Muscle layer of duodenum (tissue), 2 donors: ENCODE results near the gene HAUS3.

Experiments used
- H3K27ac ChIP-seq: one replicate; pipeline ENCODE4 v1.7.0; 2013; ENCODE audit warnings: mild to moderate bottlenecking, low read length
- H3K27me3 ChIP-seq: one replicate; pipeline ENCODE4 v1.7.0; 2013; ENCODE audit warnings: low read depth, mild to moderate bottlenecking, control low read depth, low read length
- H3K36me3 ChIP-seq, 2 donors: one replicate each; pipeline ENCODE4 v1.7.0; 2013; ENCODE audit warnings: low read length in 2 of 2, control low read depth in 1 of 2, mild to moderate bottlenecking in 1 of 2; ENCODE audit not compliant: insufficient read depth in 2 of 2, control insufficient read depth in 1 of 2
- H3K4me1 ChIP-seq, 2 donors: one replicate each; pipeline ENCODE4 v1.7.0; 2013; ENCODE audit warnings: low read length in 2 of 2, mild to moderate bottlenecking in 2 of 2, control low read depth in 1 of 2, moderate library complexity in 1 of 2; ENCODE audit not compliant: insufficient read depth in 2 of 2, control insufficient read depth in 1 of 2
- H3K4me3 ChIP-seq, 2 donors: one replicate each; pipeline ENCODE4 v1.7.0; 2013; ENCODE audit warnings: low read length in 2 of 2, low read depth in 1 of 2, mild to moderate bottlenecking in 1 of 2
- H3K9me3 ChIP-seq, 2 donors: one replicate each; pipeline ENCODE4 v1.7.0; 2013; ENCODE audit warnings: low read length in 2 of 2, control low read depth in 1 of 2, mild to moderate bottlenecking in 1 of 2; ENCODE audit not compliant: control insufficient read depth in 1 of 2
- donor health status: healthy.

HAUS3 gene

GRCh38 chr4:2252530-2253091 is 10.7 kb upstream of the HAUS3 start:
- Histone ChIP-seq H3K4me3 (no peak overlapping the region), H3K27ac (no peak overlapping the region), H3K4me1 (peaks cover 11 to 27% of the 10 kb centered on the region in 2 donors), H3K27me3 (no peaks in the 10 kb centered on the region), H3K36me3 (peaks cover 23 to 56% of the 10 kb centered on the region in 2 donors), H3K9me3 (no peaks in the 10 kb centered on the region)

- no peak overlapping the region for H3K27ac ChIP-seq
- no peaks in the 10 kb centered on the region for H3K9me3 ChIP-seq
- H3K4me1 ChIP-seq: peaks cover 6 to 21% of the 10 kb centered on the region in 2 donors
- peaks cover 23 to 62% of the 10 kb centered on the region in 2 donors for H3K36me3 ChIP-seq
- H3K4me3 ChIP-seq: no peak overlapping the region
- no peaks in the 10 kb centered on the region for H3K27me3 ChIP-seq
Measured at GRCh38 chr4:2251795-2252529, 10.0 kb upstream of the HAUS3 start.

GRCh38 chr4:2251073-2251794 is 9.3 kb upstream of the HAUS3 start:
- no peaks in the 10 kb centered on the region for H3K27me3 ChIP-seq
- no peaks in the 10 kb centered on the region for H3K9me3 ChIP-seq
- H3K36me3 ChIP-seq: peaks cover 23 to 66% of the 10 kb centered on the region in 2 donors
- H3K27ac ChIP-seq: no peak overlapping the region
- H3K4me3 ChIP-seq: no peak overlapping the region
- H3K4me1 ChIP-seq: peaks cover 4 to 13% of the 10 kb centered on the region in 2 donors

- Histone ChIP-seq H3K9me3 (no peaks in the 10 kb centered on the region), H3K36me3 (peaks cover 23 to 66% of the 10 kb centered on the region in 2 donors), H3K27ac (no peak overlapping the region), H3K4me1 (peaks cover 0 to 7% of the 10 kb centered on the region in 2 donors), H3K4me3 (no peak overlapping the region), H3K27me3 (no peaks in the 10 kb centered on the region)
Measured at GRCh38 chr4:2250357-2251072, 8.6 kb upstream of the HAUS3 start.

- Histone ChIP-seq H3K9me3 (no peaks in the 10 kb centered on the region), H3K4me1 (peaks cover 0 to 8% of the 10 kb centered on the region in 2 donors), H3K27me3 (no peaks in the 10 kb centered on the region), H3K27ac (no peak overlapping the region), H3K4me3 (no peak overlapping the region), H3K36me3 (peaks cover 18 to 65% of the 10 kb centered on the region in 2 donors)
Measured at GRCh38 chr4:2249526-2250356, 7.8 kb upstream of the HAUS3 start.

GRCh38 chr4:2248821-2249261 is 6.9 kb upstream of the HAUS3 start:
- peaks cover 12 to 61% of the 10 kb centered on the region in 2 donors for H3K36me3 ChIP-seq
- peaks cover 0 to 15% of the 10 kb centered on the region in 2 donors for H3K4me1 ChIP-seq

GRCh38 chr4:2248044-2248780 is 6.3 kb upstream of the HAUS3 start:
- Histone ChIP-seq H3K36me3 (peaks cover 8 to 55% of the 10 kb centered on the region in 2 donors), H3K4me1 (peaks cover 3 to 21% of the 10 kb centered on the region in 2 donors), H3K27me3 (no peaks in the 10 kb centered on the region), H3K9me3 (no peaks in the 10 kb centered on the region), H3K27ac (no peak overlapping the region), H3K4me3 (no peak overlapping the region)

More at GRCh38 chr4:2248821-2249261, 6.9 kb upstream of the HAUS3 start:
- no peaks in the 10 kb centered on the region for H3K9me3 ChIP-seq
- no peak overlapping the region for H3K4me3 ChIP-seq
- no peak overlapping the region for H3K27ac ChIP-seq
- H3K27me3 ChIP-seq: no peaks in the 10 kb centered on the region

GRCh38 chr4:2247128-2248043 is 5.5 kb upstream of the HAUS3 start:
- Histone ChIP-seq H3K27ac (no peak overlapping the region), H3K27me3 (no peaks in the 10 kb centered on the region), H3K36me3 (peaks cover 3 to 48% of the 10 kb centered on the region in 2 donors), H3K9me3 (no peaks in the 10 kb centered on the region), H3K4me3 (no peak overlapping the region), H3K4me1 (peaks cover 4 to 21% of the 10 kb centered on the region in 2 donors)

GRCh38 chr4:2246384-2247127 is 4.6 kb upstream of the HAUS3 start:
- Histone ChIP-seq H3K36me3 (peaks cover 3 to 39% of the 10 kb centered on the region in 2 donors), H3K27me3 (no peaks in the 10 kb centered on the region), H3K9me3 (no peaks in the 10 kb centered on the region), H3K4me3 (no peak overlapping the region), H3K4me1 (peaks cover 4 to 21% of the 10 kb centered on the region in 2 donors), H3K27ac (no peak overlapping the region)
